ENCODE measurements around the gene CYP1A2. TPM values are rescaled to one million over a fixed set of nuclear protein-coding genes. Genes with fewer than 3 reads are reported as not detected.

The CYP1A2 gene, protein sequence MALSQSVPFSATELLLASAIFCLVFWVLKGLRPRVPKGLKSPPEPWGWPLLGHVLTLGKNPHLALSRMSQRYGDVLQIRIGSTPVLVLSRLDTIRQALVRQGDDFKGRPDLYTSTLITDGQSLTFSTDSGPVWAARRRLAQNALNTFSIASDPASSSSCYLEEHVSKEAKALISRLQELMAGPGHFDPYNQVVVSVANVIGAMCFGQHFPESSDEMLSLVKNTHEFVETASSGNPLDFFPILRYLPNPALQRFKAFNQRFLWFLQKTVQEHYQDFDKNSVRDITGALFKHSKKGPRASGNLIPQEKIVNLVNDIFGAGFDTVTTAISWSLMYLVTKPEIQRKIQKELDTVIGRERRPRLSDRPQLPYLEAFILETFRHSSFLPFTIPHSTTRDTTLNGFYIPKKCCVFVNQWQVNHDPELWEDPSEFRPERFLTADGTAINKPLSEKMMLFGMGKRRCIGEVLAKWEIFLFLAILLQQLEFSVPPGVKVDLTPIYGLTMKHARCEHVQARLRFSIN
- total RNA-seq (not detected), polyA plus RNA-seq (0.07 TPM)
- long read RNA-seq, donor 1: 0 reads
- long read RNA-seq, donor 2: 0 reads
- long read RNA-seq, donor 3: 0 reads
- long read RNA-seq, donor 4: 0 reads

DNA sequence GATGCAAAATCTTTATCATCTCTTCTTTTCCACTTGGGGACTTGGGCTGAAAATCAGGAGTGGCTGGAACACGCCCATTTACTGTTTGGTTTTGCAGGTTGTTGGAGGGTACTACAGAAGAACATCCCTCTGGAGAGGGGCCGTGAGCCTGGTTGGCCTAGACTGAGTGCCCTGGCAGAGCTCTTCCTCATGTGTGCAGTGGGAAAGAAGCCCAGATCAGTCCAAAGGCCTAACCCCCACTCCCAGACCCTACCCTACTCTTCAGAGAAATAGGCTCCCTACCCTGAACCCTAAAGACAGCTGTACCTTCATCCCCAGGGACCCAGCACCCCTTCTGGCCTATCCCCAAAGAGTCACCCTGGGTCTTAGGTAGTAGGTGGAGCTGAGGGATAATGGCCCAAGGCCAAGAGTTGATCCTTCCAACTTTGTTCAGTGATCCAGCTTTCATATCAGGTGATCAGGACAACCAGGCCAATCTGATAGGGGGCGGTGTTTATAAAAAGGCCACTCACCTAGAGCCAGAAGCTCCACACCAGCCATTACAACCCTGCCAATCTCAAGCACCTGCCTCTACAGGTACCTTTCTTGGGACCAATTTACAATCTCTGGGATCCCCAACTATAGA lies at the start of gene CYP1A2:
Gene CYP1A2 (plus strand): TSS at position 524 of the 625 bp plus-strand sequence. CDS start 894 bp downstream, outside the sequence.
- no peaks in the 10 kb centered on the region for H3K4me1 ChIP-seq (ENCODE audit: control insufficient read depth, insufficient read depth, low read length)
- H3K4me3 ChIP-seq (ENCODE audit: low read length): no peak within 1 kb of the TSS
- no peak within 1 kb of the TSS for H3K27ac ChIP-seq (ENCODE audit: low read length)
- DNase-seq (no peak), ATAC-seq (no peak)
- H3K27me3 ChIP-seq (ENCODE audit: control insufficient read depth, insufficient read depth): no peaks in the 10 kb centered on the region
- WGBS: 80% methylated on average over 3 of the region's 3 CpGs
- no peaks in the 10 kb centered on the region for H3K9me3 ChIP-seq (ENCODE audit: control insufficient read depth, low read length)
- intact Hi-C loops (cut with DNase I): no loop called here

DNA sequence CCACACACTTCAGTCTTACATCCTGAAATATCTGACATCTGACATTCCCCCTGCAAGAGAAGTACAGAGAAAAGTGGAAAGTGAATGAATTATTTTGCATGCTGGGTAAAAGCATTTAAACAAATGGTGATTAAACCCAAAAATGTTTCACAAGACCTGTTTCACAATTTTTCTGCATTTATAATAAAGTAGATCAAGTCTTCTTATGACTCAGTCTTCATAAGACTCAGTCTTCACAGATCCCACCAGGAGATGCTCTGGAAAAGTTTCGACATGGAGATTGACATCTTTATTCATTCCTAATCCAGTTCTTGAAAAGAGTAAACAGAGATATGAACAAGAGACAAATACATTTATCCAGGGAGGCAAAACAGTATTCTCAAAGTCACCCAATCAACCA lies 39.6 kb upstream of the CYP1A2 start:
- no peaks in the 10 kb centered on the region for H3K9me3 ChIP-seq (ENCODE audit: control insufficient read depth, low read length)
- 49% methylated on average over 1 of the region's 1 CpG for WGBS
- intact Hi-C loops (cut with DNase I): no loop called here

DNA sequence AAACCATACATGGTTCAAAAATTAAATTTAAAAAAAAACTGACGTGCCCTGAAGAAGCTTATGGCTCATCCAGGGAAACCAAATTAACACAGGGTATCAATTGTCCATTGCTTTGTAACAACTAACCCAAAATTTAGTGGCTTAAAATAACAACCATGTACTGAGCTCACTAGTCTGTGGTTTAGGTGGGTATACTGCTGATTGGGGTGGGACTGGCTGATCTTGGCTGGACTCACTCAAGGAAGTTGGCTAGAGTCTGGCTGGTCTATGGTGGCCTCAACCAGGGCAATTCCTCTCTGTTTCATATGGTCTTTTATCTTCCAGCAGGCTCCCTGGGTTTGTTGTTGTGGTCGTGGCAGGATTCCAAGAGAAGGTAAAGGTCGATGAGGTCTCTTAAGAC lies 38.8 kb upstream of the CYP1A2 start:
- Histone ChIP-seq H3K4me3 (ENCODE audit: low read length) (no peak overlapping the region), H3K27me3 (ENCODE audit: control insufficient read depth, insufficient read depth) (no peaks in the 10 kb centered on the region), H3K9me3 (ENCODE audit: control insufficient read depth, low read length) (no peaks in the 10 kb centered on the region), H3K27ac (ENCODE audit: low read length) (no peak overlapping the region), H3K4me1 (ENCODE audit: control insufficient read depth, insufficient read depth, low read length) (no peaks in the 10 kb centered on the region)
- intact Hi-C loops (cut with DNase I): no loop called here
- ATAC-seq (no peak), DNase-seq (no peak)
- WGBS: 60% methylated on average over 3 of the region's 3 CpGs

More for the DNA sequence above, 39.6 kb upstream of the CYP1A2 start:
- ATAC-seq: no peak
- DNase-seq: no peak
- no peaks in the 10 kb centered on the region for H3K27me3 ChIP-seq (ENCODE audit: control insufficient read depth, insufficient read depth)
- no peak overlapping the region for H3K4me3 ChIP-seq (ENCODE audit: low read length)
- no peak overlapping the region for H3K27ac ChIP-seq (ENCODE audit: low read length)
- no peaks in the 10 kb centered on the region for H3K4me1 ChIP-seq (ENCODE audit: control insufficient read depth, insufficient read depth, low read length)

DNA sequence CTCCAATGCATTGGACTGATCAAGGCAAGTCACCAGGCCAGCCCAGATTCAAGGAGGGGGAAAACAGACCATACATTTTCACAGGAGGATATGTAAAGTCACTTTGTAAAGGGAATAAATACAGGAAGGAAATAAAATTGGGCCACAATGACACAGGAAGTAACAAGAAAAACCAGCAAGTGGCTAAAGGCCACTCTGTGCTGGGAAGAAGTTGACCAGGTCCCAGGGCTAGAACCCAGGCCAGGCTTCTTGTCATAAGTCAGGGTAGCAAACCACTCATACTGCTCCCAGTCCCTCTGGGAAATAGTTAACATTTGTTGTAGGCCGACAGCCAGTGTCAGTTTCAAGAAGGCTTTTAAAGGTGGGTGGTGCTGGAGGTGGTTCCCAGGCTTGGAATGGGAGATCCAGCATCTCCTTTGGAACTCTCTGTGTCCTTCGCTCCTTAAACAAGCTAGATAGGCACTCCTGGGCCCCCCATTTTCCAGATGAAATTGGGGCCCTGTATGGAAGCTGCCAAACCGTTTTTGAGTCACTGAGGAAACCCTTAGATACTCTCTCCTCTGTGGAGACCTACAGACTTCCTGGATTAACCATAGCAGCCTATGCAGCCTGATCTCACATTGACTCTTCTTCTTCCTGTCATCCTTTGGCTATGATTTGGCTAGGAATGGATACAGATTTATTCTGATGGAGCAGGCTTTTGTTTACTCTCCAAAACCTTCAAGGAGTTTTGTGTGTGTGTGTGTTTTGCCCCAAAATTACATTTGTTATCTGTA lies 38.1 kb upstream of the CYP1A2 start:
- no peak for ATAC-seq
- WGBS: 34% methylated on average over 3 of the region's 3 CpGs
- intact Hi-C loops (cut with DNase I): no loop called here
- DNase-seq: no peak
- Histone ChIP-seq H3K27ac (ENCODE audit: low read length) (no peak overlapping the region), H3K27me3 (ENCODE audit: control insufficient read depth, insufficient read depth) (no peaks in the 10 kb centered on the region), H3K4me1 (ENCODE audit: control insufficient read depth, insufficient read depth, low read length) (no peaks in the 10 kb centered on the region), H3K4me3 (ENCODE audit: low read length) (no peak overlapping the region), H3K9me3 (ENCODE audit: control insufficient read depth, low read length) (no peaks in the 10 kb centered on the region)

DNA sequence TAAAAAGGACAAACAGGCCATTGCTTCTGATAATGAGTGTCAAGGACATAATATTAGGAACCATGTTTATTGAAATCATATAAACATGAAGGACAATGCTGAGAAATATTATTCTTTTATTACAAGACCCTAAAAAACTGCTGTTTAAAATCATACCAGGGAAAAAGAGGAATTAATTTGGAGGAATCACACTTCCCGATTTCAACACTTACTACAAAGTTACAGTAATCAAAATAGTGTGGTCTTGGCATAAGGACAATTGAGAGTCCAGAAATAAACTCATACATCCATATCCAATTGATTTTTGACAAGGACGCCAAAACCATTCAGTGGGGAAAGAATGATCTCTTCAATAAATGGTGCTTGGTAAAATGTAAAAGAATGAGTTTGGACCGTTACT lies 36.3 kb upstream of the CYP1A2 start:
- no peak for ATAC-seq
- Histone ChIP-seq H3K27ac (ENCODE audit: low read length) (no peak overlapping the region), H3K27me3 (ENCODE audit: control insufficient read depth, insufficient read depth) (no peaks in the 10 kb centered on the region), H3K4me1 (ENCODE audit: control insufficient read depth, insufficient read depth, low read length) (no peaks in the 10 kb centered on the region), H3K4me3 (ENCODE audit: low read length) (no peak overlapping the region), H3K9me3 (ENCODE audit: control insufficient read depth, low read length) (no peaks in the 10 kb centered on the region)
- intact Hi-C loops (cut with DNase I): no loop called here
- no peak for DNase-seq
- 78% methylated on average over 3 of the region's 3 CpGs for WGBS

DNA sequence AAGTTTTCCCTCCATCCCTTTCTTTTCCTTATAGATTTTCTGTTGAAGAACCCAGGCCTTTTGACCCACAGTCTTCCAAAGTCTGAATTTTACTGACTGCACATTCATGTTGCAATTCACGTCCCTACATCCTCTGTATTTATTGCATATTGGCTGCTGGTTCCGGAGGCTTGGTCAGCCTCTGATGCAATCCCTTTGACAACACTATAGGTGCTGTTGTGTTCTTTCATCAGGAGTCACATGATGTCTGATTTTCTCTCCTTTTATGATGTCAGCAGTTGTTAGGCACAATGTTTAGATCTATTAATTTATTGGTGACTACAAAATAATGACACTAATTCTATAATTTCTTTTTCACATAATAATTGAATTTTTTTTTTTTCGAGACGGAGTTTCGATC lies 32.0 kb upstream of the CYP1A2 start:
- 81% methylated on average over 5 of the region's 5 CpGs for WGBS

DNA sequence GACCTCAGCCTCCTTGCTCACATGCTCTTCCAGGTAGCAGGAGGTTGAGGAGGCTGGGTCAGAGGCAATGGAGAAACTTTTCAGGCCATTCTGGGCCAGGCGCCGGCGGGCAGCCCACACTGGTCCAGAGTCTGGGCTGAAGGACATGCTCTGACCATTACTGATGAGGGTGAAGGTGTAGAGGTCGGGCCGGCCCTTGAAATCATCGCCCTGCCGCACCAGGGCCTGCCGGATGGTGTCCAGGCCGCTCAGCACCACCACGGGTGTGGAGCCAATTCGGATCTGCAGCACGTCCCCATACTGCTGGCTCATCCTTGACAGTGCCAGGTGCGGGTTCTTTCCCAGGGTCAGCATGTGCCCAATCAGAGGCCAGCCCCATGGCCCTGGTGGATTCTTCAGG lies 26.1 kb upstream of the CYP1A2 start:
- no peak overlapping the region for H3K27ac ChIP-seq (ENCODE audit: low read length)
- H3K4me1 ChIP-seq (ENCODE audit: control insufficient read depth, insufficient read depth, low read length): no peaks in the 10 kb centered on the region

More for the DNA sequence above, 32.0 kb upstream of the CYP1A2 start:
- H3K4me3 ChIP-seq (ENCODE audit: low read length): no peak overlapping the region
- H3K27ac ChIP-seq (ENCODE audit: low read length): no peak overlapping the region
- intact Hi-C loops (cut with DNase I): no loop called here
- no peak for DNase-seq
- no peaks in the 10 kb centered on the region for H3K4me1 ChIP-seq (ENCODE audit: control insufficient read depth, insufficient read depth, low read length)
- no peaks in the 10 kb centered on the region for H3K27me3 ChIP-seq (ENCODE audit: control insufficient read depth, insufficient read depth)
- H3K9me3 ChIP-seq (ENCODE audit: control insufficient read depth, low read length): no peaks in the 10 kb centered on the region
- no peak for ATAC-seq

DNA sequence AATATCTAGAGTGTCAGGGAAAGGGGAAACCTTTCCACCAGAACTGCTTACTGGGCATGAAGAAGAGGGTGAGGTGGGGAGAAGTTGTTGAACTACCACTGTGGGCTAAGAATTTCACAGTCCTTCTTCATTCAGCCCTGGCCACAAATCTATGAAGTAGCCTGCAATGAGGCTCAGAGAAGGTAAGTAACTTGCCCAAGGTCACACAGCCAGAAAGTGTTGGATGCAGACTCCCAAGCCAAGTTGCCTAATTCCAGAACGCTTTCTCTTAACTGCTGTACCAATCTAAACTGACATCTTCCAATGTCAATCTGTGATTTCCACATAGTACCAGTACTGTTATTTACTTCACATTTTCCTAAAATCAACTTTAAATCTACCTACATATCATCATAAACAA lies 25.5 kb upstream of the CYP1A2 start:
- no peak for ATAC-seq
- Histone ChIP-seq H3K27me3 (ENCODE audit: control insufficient read depth, insufficient read depth) (no peaks in the 10 kb centered on the region), H3K4me1 (ENCODE audit: control insufficient read depth, insufficient read depth, low read length) (no peaks in the 10 kb centered on the region), H3K27ac (ENCODE audit: low read length) (no peak overlapping the region), H3K4me3 (ENCODE audit: low read length) (no peak overlapping the region), H3K9me3 (ENCODE audit: control insufficient read depth, low read length) (no peaks in the 10 kb centered on the region)
- 69% methylated on average over 1 of the region's 1 CpG for WGBS
- intact Hi-C loops (cut with DNase I): no loop called here
- no peak for DNase-seq

More for the DNA sequence above, 26.1 kb upstream of the CYP1A2 start:
- Histone ChIP-seq H3K27me3 (ENCODE audit: control insufficient read depth, insufficient read depth) (no peaks in the 10 kb centered on the region), H3K9me3 (ENCODE audit: control insufficient read depth, low read length) (no peaks in the 10 kb centered on the region), H3K4me3 (ENCODE audit: low read length) (no peak overlapping the region)
- WGBS: 87% methylated on average over 13 of the region's 13 CpGs
- ATAC-seq: no peak
- intact Hi-C loops (cut with DNase I): no loop called here
- no peak for DNase-seq

DNA sequence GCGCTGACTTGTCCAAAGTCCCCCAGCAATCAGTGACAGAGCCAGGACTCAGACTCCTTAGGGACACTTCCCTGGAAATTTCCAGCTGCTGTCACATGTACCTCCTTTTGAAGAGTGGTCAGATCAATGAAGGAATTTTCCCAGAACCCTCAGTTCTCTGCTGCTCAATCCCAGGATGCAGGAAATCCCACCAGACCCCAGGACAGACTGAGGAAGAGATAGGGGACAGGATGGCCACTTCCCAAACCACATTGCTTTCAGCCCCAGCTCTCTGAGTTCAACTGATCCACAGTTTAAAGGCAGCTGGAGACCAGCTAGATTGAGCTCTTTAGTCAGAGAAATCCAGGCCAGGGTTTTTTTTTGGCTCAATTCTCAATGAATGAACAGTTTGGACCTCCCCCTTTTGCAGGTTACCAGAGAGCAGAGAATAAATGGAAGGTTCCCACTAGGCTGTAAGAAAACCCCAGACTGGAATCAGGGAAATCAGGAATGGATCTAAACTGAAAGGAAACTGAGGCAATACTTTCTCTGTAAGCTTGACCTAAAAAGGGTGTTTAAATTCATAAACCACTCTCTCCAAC lies 24.8 kb upstream of the CYP1A2 start:
- Histone ChIP-seq H3K27ac (ENCODE audit: low read length) (no peak overlapping the region), H3K27me3 (ENCODE audit: control insufficient read depth, insufficient read depth) (no peaks in the 10 kb centered on the region), H3K9me3 (ENCODE audit: control insufficient read depth, low read length) (no peaks in the 10 kb centered on the region), H3K4me1 (ENCODE audit: control insufficient read depth, insufficient read depth, low read length) (no peaks in the 10 kb centered on the region), H3K4me3 (ENCODE audit: low read length) (no peak overlapping the region)
- ATAC-seq (peak; percentile 34 to 41), DNase-seq (no peak)
- 65% methylated on average over 1 of the region's 1 CpG for WGBS
- intact Hi-C loops (cut with DNase I): no loop called here

DNA sequence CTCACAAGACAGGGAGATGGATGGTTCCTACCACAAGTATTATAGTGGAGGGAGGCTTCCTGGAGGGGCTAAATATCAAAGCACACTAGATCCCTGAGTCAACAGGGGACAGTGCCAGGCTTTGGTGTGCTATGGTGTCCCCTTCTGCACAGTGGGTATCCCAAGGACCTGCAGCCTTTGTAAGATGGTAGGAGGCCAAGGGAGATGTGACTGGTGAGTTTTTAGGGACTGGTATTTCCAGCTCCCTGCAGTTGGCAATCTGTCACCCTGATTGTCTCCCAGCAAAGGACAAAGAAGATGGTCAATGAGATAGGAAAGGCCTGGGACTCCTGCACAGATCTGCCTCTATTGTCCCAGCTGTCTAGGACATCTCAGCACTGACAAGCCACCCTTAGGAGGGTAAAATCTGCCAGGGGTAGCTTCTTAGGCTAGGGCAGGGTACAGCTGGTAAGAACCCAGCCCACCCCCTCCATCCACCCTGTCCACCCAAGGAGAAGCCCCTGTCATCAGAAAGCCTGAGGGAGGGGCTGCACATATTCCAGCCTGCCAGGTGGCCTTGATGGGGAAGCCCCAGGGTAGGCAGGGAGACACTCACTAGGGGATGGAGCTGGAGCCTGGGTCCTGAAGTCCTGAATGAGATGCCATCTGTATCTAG lies 23.9 kb upstream of the CYP1A2 start:
- DNase-seq (no peak), ATAC-seq (no peak)
- H3K27ac ChIP-seq (ENCODE audit: low read length): no peak overlapping the region
- no peaks in the 10 kb centered on the region for H3K4me1 ChIP-seq (ENCODE audit: control insufficient read depth, insufficient read depth, low read length)
- H3K4me3 ChIP-seq (ENCODE audit: low read length): no peak overlapping the region
- no peaks in the 10 kb centered on the region for H3K27me3 ChIP-seq (ENCODE audit: control insufficient read depth, insufficient read depth)
- H3K9me3 ChIP-seq (ENCODE audit: control insufficient read depth, low read length): no peaks in the 10 kb centered on the region
- intact Hi-C loops (cut with DNase I): no loop called here
